Measurements from ENCODE around the gene SLC2A9. TPM values are rescaled to one million over a fixed set of nuclear protein-coding genes. Genes with fewer than 3 reads are reported as not detected.
A peak's percentile ranks its signal among the peaks of the same experiment; 100 is the strongest.
"Not testable (repeated sequence)": the region's sequence is repeated elsewhere in the genome, so short reads cannot be mapped to it uniquely, and the experiment has no call there.

SLC2A9 gene
- total and polyA plus RNA-seq, 7 donors, result 0.92 to 6.7 (median 5.2) TPM; not detected in 1

DNA sequence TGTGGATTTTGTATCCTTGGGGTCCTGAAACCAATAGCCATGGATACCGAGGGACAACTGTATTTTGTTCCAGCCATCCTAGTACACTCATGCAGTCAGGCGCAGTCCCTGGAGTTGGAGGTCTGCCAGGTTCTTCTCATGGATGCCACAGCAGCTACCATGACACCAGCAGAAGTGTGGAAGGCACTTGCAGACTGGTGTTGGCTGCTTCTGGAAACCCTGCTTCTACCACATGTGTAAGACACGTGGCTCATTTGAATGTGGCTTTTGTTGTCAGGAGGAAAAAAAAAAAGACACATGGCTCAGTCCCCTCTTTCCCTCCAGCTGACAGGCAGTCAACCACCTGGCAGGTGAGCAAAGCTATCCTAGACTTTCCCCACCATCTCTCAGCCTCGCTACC, 220.4 kb downstream of the SLC2A9 start:
- Histone ChIP-seq H3K27me3 (no peaks in the 10 kb centered on the region), H3K9me3 (no peaks in the 10 kb centered on the region), H3K36me3 (no peaks in the 10 kb centered on the region), H3K27ac (no peak overlapping the region), H3K4me1 (no peaks in the 10 kb centered on the region), H3K4me3 (no peak overlapping the region)
- intact Hi-C loops (cut with DNase I), result no loop called here
- TF ChIP-seq POLR2AphosphoS5 (IDR thresholded peaks at IDR 0.05), result no peak
- no peak for TF ChIP-seq EP300 (IDR thresholded peaks at IDR 0.05)
- TF ChIP-seq POLR2A (IDR thresholded peaks at IDR 0.05), result no peak
- TF ChIP-seq, protein P1, sequence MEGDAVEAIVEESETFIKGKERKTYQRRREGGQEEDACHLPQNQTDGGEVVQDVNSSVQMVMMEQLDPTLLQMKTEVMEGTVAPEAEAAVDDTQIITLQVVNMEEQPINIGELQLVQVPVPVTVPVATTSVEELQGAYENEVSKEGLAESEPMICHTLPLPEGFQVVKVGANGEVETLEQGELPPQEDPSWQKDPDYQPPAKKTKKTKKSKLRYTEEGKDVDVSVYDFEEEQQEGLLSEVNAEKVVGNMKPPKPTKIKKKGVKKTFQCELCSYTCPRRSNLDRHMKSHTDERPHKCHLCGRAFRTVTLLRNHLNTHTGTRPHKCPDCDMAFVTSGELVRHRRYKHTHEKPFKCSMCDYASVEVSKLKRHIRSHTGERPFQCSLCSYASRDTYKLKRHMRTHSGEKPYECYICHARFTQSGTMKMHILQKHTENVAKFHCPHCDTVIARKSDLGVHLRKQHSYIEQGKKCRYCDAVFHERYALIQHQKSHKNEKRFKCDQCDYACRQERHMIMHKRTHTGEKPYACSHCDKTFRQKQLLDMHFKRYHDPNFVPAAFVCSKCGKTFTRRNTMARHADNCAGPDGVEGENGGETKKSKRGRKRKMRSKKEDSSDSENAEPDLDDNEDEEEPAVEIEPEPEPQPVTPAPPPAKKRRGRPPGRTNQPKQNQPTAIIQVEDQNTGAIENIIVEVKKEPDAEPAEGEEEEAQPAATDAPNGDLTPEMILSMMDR (IDR thresholded peaks at IDR 0.05), result no peak
- DNase-seq, result no peak
- WGBS, 2 donors, result 82 to 83% methylated on average over 4 of the region's 4 CpGs

DNA sequence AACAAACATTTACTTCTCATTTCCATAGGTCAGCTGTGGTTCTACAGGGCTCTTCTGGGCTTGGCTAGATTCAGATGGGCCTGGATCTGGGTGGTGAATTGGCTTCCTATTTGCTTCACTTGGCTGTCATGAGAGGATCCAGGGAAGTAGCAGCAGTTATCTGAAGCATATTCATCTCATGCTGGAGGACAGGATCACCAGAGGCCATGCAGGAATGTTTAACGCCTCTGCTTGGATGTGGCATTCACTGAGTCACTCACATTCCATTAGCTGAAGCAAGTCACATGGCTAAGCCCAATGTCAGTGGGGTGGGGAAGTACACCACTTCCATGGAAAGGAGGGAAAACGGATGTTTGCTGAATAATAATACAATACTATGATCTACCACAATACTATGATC, 224.7 kb downstream of the SLC2A9 start:
- H3K9me3 ChIP-seq; H3K27me3 ChIP-seq; H3K4me1 ChIP-seq; H3K27ac ChIP-seq; intact Hi-C loops (cut with DNase I); H3K4me3 ChIP-seq; DNase-seq; H3K36me3 ChIP-seq: not testable (repeated sequence)
- WGBS, 2 donors, result 44 to 49% methylated on average over 2 of the region's 2 CpGs

DNA sequence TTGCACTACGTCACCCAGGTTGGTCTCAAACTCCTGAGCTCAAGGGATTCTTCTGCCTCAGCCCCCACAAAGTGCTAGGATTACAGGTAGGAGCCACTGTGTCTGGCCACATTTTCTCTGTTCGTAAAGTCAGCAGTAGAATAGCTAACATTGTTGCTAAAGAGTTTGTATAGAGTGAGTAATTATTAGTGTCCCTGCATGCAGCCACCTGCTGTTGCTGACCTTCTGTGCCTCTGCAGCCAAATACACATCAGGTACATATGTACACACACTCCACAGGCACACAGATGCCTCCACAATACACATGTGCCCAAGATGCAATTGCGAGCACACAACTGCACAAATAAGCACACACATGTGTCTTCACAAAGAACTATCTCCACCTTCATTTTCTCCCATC, 228.9 kb downstream of the SLC2A9 start:
- H3K9me3 ChIP-seq, result no peaks in the 10 kb centered on the region
- H3K4me3 ChIP-seq, result no peak overlapping the region
- H3K4me1 ChIP-seq, result no peaks in the 10 kb centered on the region
- H3K27me3 ChIP-seq, result no peaks in the 10 kb centered on the region
- H3K36me3 ChIP-seq, result no peaks in the 10 kb centered on the region
- DNase-seq, result no peak
- intact Hi-C loops (cut with DNase I), result no loop called here
- H3K27ac ChIP-seq, result no peak overlapping the region
- WGBS, 2 donors, result 87 to 88% methylated on average over 3 of the region's 3 CpGs
- TF ChIP-seq, protein P1 (IDR thresholded peaks at IDR 0.05), result no peak
- TF ChIP-seq POLR2A (IDR thresholded peaks at IDR 0.05), result no peak
- TF ChIP-seq EP300 (IDR thresholded peaks at IDR 0.05), result no peak
- TF ChIP-seq POLR2AphosphoS5 (IDR thresholded peaks at IDR 0.05), result no peak

DNA sequence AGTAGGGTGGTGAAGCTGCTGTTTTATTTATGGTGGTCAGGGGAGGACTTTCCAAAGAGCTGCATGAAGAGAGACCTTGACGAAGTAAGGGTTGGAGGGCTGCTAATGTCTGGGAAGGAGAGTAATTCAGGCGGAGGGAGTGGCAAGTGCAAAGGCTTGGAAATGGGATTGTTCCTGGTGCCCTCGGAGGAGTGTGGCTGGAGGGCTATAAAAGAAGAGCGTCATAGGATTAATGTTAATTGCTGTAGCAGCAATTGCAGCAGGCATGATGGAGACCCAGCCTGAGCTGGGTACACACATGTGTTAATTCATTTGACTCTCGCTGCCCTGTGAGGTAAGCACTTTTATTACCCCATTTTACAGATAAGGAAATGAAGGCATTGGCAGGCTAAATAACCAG, 235.4 kb downstream of the SLC2A9 start:
- H3K4me1 ChIP-seq; H3K4me3 ChIP-seq; DNase-seq; H3K27ac ChIP-seq; H3K36me3 ChIP-seq; H3K9me3 ChIP-seq; intact Hi-C loops (cut with DNase I): not testable (repeated sequence)
- 11 to 51% methylated on average over 5 of the region's 5 CpGs for WGBS, 2 donors
- H3K27me3 ChIP-seq, result peaks cover 8 to 22% (median 13%) of the 10 kb centered on the region in 3 donors

DNA sequence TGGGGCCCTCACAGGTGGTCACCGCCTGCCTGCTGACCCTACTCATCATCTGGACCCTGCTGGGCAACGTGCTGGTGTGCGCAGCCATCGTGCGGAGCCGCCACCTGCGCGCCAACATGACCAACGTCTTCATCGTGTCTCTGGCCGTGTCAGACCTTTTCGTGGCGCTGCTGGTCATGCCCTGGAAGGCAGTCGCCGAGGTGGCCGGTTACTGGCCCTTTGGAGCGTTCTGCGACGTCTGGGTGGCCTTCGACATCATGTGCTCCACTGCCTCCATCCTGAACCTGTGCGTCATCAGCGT, 239.2 kb downstream of the SLC2A9 start:
- H3K9me3 ChIP-seq, result no peaks in the 10 kb centered on the region
- no peak overlapping the region for H3K27ac ChIP-seq
- peaks cover 0 to 4% (median 0%) of the 10 kb centered on the region in 4 donors for H3K4me1 ChIP-seq
- intact Hi-C loops (cut with DNase I), result no loop called here
- WGBS, 2 donors, result 69 to 80% methylated on average over 22 of the region's 22 CpGs
- TF ChIP-seq, protein P1 (IDR thresholded peaks at IDR 0.05), result no peak
- TF ChIP-seq POLR2A (IDR thresholded peaks at IDR 0.05) (no peak), POLR2AphosphoS5 (IDR thresholded peaks at IDR 0.05) (no peak), EP300 (IDR thresholded peaks at IDR 0.05) (no peak)
- no peaks in the 10 kb centered on the region for H3K36me3 ChIP-seq
- no peak for DNase-seq
- no peak overlapping the region for H3K4me3 ChIP-seq
- peaks cover 8 to 34% (median 15%) of the 10 kb centered on the region in 3 donors for H3K27me3 ChIP-seq

DNA sequence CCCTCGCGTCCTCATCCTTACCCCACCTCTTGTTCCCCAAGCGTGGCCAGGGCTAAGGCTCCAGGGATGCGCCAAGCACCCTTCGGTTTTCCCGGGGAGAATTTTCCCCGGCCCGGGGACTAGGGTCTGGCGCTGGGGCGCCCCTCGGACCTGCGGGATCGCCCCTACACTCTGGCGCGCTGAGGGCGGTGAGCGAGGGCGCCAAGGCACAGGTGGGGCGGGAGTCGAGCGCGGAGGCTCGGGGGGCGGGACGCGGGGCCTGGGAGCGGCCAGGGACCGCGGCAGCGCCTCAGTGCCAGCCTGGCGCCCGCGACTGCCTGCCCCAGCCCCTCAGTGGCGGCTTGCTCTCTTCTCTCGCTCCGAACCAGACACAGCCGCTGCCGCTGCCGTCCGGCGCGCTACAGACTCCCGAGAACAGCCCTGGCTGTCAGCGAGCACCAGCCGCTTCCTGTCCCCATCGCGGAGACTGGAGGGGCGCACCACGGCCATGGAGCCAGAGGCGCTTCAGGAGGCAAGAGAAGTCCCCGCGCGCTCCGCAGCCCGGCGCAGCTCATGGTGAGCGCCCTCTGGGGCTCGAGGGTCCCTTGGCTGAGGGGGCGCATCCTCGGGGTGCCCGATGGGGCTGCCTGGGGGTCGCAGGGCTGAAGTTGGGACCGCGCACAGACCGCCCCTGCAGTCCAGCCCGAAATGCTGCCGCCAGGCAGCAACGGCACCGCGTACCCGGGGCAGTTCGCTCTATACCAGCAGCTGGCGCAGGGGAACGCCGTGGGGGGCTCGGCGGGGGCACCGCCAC, 239.8 kb downstream of the SLC2A9 start, which contains the start of gene DRD5:
Gene DRD5 (plus strand): TSS at position 292 of the 793 bp plus-strand sequence. CDS start 396 bp downstream, at position 688.
- H3K27ac ChIP-seq, result no peak within 1 kb of the TSS

More for the DNA sequence above, 239.8 kb downstream of the SLC2A9 start, which contains the start of gene DRD5:
- Histone ChIP-seq H3K9me3 (no peaks in the 10 kb centered on the region), H3K27me3 (peaks cover 8 to 34% (median 15%) of the 10 kb centered on the region in 3 donors), H3K4me3 (peak within 1 kb of the TSS in 1 of 4 donors; percentile 8), H3K4me1 (peaks cover 0 to 4% (median 0%) of the 10 kb centered on the region in 4 donors), H3K36me3 (no peaks in the 10 kb centered on the region)
- intact Hi-C loops (cut with DNase I), result no loop called here
- TF ChIP-seq POLR2AphosphoS5 (IDR thresholded peaks at IDR 0.05) (no peak), POLR2A (IDR thresholded peaks at IDR 0.05) (no peak), EP300 (IDR thresholded peaks at IDR 0.05) (no peak)
- TF ChIP-seq, protein P1 (IDR thresholded peaks at IDR 0.05), result no peak
- DNase-seq, result no peak
- 9 to 18% methylated on average over 78 of the region's 78 CpGs for WGBS, 2 donors
